ENCODE measurements around the gene SULT2B1.
"Not testable (repeated sequence)": the region's sequence is repeated elsewhere in the genome, so short reads cannot be mapped to it uniquely, and the experiment has no call there.

The SULT2B1 gene

GRCh38 chr19:48556825-48557224 is 4.9 kb downstream of the SULT2B1 start:
- DNase-seq (ENCODE audit: low read depth in 1 of 2, low spot score in 1 of 2), result no peak

DNA sequence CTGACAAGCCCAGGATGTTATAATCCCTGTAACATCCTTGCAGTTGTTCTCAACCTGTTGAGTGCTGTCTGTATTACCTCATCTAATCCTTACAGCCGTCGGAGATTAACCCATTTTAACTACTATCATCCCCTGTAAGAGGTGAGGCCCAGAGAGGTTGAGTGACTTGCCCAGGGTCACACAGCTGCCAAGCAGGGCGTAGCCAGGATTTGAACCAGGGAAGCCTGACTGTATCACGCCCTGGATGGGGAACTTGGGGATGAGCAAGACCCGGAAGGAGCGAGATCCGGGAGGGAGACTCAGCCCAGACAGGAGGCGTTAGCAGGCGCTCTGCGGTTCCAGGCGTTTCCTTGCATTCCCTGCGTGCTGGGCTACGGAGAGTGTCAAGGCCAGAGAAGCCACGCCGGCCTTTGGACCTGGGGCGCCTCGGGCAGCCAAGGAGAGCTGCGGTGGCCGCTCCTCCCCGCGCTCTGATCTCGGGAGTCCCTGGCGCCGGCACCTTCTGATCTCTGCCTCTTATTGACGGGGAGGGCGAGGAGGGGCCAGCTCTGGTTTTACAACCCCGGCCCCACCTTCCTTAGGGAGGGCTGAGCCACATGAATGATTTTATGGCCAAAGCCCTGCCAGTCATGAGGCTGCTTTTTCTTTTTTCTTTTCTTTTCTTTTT is 6.2 kb downstream of the SULT2B1 start:
- DNase-seq (ENCODE audit: low read depth in 1 of 2, low spot score in 1 of 2), result no peak

DNA sequence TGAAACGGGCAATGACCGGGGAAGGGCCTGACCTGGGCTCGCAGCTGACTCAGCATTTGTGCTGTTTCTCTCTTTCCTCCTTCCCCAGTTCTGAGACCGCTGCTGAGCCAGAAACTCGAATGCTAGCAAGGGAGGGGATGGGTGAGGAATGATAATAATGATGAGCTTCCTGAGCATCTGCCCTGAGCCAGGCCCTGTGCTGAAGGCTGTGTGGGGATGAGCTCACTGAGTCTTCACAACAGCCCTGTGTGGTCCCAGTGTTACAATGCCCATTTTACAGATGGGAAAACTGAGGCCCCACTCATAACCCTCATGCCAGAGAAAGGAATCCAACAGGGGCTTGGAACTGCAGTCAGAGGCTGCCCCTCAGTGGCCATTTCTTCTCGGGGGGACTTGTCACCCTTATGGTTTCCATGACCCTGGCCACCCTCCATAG is 8.1 kb downstream of the SULT2B1 start:
- no peak for DNase-seq (ENCODE audit: low read depth in 1 of 2, low spot score in 1 of 2)

- DNase-seq (ENCODE audit: low read depth in 1 of 2, low spot score in 1 of 2), result no peak
Measured at GRCh38 chr19:48561412-48561811, 9.4 kb downstream of the SULT2B1 start.

GRCh38 chr19:48565090-48565489 is 13.1 kb downstream of the SULT2B1 start:
- no peak for DNase-seq (ENCODE audit: low read depth in 1 of 2, low spot score in 1 of 2)

DNA sequence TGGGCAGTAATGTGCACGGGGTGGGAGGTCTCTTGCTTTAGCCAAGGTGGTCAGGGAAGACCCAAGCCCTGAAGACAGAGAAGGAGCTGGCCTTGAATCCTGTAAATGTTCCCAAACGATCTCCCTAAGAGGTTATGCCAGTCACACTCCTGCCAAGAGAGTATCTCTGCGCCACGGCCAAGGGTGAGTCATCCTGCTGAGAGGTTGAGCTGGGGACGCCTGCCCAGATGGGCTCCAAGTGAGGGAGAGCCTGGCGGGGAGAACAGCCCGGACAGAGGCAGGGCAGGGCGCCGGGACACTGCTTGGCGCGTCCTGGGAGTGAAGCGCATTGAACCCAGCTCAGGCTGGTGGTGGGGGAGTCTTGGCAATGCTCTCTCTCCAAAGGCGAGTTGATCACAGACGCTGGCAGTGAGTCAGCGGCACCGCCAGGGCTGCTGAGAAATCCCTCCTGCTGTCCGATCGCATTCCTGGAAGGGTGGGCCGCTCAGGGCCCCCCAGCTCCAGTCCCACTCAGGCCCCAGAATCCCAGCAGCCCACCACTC is 16.4 kb downstream of the SULT2B1 start:
- no peak for DNase-seq (ENCODE audit: low read depth in 1 of 2, low spot score in 1 of 2)

DNA sequence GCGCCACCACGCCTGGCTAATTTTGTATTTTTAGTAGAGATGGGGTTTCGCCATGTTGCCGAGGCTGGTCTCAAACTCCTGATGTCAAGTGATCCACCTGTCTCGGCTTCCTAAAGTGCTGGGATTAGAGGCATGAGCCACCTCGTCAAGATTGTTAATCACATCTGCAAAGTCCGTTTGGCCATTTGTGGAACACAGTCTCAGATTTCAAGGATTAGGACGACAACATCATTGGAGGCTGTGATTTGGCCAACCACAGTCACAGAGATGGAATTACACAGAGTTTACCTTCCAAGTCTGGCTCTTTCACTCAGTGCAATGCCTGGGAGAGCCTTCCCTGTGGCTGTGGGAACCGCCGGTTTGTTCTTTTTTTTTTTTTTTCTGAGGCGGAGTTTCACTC is 17.8 kb downstream of the SULT2B1 start:
- DNase-seq (ENCODE audit: low read depth in 1 of 2, low spot score in 1 of 2), result no peak

DNA sequence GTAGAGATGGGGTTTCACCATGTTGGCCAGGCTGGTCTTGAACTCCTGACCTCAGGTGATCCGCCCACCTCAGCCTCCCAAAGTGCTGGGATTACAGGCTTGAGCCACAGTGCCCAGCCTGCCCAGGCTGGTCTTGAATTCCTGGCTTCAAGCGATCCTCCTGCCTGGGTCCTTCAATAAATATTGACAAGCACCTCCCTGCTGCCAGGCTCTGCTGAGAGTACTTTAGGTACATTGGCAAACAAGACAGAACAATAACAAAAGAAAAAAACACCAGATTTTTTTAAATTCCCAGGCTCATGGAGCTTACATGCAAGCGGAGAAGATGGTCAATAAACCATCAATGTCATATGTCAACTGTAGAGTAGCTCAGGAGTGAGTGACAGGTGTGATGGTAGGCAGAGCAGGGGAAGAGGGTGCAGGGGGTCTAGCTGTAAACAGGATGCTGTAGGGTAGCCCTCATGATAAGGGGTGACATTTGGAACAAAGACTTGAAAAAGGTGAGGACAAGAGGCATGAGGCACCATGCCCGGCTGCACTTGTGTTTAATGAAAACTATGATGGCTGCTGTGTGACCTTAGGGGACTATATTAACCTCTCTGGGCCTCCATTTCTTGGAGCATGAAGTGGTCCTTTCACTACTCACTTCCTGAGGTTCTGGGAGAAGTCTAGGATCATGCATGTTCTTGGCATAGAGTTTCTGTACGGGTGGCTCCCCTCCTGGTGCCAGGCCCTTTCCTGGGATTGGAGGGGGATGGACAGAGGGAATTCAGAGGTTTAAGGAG is 19.6 kb downstream of the SULT2B1 start:
- DNase-seq (ENCODE audit: low read depth in 1 of 2, low spot score in 1 of 2), result no peak

- DNase-seq (ENCODE audit: low read depth in 1 of 2, low spot score in 1 of 2), result no peak
Measured at GRCh38 chr19:48573163-48573505, 21.2 kb downstream of the SULT2B1 start.

GRCh38 chr19:48575931-48576622 is 24.1 kb downstream of the SULT2B1 start:
- no peak for DNase-seq (ENCODE audit: low read depth in 1 of 2, low spot score in 1 of 2)

DNA sequence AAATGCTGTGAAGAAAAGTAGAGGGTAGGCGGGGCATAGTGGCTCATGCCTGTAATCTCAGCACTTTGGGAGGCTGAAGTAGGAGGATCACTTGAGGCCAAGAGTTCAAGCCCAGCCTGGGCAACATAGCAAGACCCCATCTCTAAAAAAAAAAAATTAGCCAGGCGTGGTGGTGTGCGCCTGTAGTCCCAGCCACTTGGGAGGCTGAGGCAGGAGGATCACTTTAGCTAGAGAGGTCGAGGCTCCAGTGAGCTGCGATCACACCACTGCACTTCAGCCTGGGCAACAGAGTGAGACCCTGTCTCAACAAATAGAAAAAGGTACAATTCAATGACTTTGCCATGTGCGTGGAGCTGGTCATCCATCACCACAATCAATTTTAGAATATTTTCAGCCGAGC is 25.9 kb downstream of the SULT2B1 start:
- DNase-seq (ENCODE audit: low read depth in 1 of 2, low spot score in 1 of 2), result not testable (repeated sequence)

DNA sequence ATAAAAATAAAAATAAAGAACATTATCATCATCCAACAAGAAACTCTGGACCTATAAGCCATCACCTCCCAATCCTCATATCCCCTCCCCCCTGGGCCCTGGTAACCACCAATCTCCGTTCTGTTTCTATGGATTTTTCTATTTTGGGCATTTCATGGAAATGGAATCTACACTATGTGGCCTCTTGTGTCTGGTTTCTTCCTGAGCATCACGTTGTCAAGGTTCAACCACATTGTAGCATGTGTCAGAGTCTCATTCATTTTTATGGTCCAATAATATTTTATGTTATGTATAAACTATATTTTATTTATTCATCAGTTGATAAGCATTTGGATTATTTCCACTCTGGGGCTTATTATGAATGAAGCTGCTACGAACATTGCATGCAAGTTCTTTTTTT is 26.9 kb downstream of the SULT2B1 start:
- no peak for DNase-seq (ENCODE audit: low read depth in 1 of 2, low spot score in 1 of 2)

- DNase-seq (ENCODE audit: low read depth in 1 of 2, low spot score in 1 of 2), result no peak
Measured at GRCh38 chr19:48582168-48582567, 30.2 kb downstream of the SULT2B1 start.

- no peak for DNase-seq (ENCODE audit: low read depth in 1 of 2, low spot score in 1 of 2)
Measured at GRCh38 chr19:48587387-48587786, 35.4 kb downstream of the SULT2B1 start.

DNA sequence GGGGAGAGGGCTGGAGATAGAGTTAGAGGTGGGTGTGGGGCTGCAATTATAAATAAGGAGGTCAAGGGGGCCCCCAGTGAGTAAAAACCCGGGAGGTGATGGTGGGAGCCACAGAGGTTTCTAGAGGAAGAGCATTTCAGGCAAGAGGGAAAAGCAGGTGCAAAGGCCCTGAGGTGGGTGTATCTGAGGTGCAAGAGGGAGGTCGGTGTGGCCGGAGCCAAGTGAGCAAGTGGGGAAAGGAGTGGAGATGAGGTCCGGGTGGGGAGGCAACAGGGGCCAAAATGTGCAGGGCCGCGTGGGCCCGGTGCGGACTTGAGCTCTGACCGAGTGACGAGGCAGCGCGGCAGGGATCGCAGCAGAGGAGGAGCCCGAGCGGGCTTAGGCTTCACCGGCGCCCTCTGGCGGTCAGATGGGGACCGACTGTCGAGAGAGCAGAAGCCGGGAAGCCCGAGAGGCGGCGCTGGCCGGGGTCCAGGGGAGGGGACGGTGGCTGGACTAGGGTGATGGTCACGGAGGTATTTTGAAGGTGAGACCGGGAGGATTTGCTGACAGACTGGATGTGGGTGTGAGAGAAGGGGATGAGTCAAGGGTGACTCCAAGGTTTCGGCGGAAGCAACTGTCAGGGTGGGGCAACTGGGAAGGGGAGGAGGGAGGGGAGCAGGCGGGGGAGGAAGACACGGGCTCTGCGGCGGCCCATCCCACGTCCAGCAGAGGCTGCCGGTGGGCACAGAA is 36.9 kb downstream of the SULT2B1 start:
- peak; percentile 73 to 88 for DNase-seq (ENCODE audit: low read depth in 1 of 2, low spot score in 1 of 2)

- no peak for DNase-seq (ENCODE audit: low read depth in 1 of 2, low spot score in 1 of 2)
Measured at GRCh38 chr19:48591021-48591420, 39.0 kb downstream of the SULT2B1 start.

DNA sequence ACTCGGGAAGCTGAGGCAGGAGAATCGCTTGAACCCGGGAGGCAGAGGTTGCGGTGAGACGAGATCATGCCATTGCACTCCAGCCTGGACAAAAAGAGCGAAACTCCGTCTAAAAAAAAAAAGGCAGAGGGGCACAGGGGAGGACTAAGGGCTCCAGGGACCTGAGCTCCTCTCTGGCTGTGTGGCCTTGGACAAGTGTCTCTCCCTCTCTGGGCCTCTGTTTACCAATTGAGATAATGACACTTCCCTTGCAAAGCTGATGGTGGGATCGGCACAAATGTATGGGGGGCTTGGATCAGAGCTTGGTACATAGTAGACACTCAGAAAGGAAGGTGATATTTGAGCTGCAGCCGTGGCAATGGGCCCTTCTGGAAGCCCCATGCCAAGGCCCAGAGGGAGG is 43.2 kb downstream of the SULT2B1 start:
- DNase-seq (ENCODE audit: low read depth in 1 of 2, low spot score in 1 of 2), result no peak

GRCh38 chr19:48595833-48596232 is 43.9 kb downstream of the SULT2B1 start:
- no peak for DNase-seq (ENCODE audit: low read depth in 1 of 2, low spot score in 1 of 2)

DNA sequence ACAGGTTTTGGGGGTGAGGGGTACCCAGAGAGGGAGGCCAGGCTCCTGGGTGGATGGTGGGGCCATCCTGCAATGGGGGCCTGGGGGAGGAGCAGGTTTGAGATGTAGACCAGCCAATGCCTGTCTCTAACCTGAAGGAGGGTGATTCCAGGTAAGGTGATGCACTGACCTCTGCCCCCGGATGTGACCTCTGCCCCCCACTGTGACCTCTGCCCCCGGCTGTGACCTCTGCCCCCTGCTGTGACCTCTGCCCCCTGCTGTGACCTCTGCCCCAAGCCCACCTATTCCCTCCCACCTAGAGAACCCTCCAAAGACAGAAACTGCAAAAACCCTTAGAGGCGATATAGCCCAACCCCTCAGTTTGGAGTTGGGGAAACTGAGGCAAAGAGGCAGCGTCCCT is 44.3 kb downstream of the SULT2B1 start:
- DNase-seq (ENCODE audit: low read depth in 1 of 2, low spot score in 1 of 2), result no peak

DNA sequence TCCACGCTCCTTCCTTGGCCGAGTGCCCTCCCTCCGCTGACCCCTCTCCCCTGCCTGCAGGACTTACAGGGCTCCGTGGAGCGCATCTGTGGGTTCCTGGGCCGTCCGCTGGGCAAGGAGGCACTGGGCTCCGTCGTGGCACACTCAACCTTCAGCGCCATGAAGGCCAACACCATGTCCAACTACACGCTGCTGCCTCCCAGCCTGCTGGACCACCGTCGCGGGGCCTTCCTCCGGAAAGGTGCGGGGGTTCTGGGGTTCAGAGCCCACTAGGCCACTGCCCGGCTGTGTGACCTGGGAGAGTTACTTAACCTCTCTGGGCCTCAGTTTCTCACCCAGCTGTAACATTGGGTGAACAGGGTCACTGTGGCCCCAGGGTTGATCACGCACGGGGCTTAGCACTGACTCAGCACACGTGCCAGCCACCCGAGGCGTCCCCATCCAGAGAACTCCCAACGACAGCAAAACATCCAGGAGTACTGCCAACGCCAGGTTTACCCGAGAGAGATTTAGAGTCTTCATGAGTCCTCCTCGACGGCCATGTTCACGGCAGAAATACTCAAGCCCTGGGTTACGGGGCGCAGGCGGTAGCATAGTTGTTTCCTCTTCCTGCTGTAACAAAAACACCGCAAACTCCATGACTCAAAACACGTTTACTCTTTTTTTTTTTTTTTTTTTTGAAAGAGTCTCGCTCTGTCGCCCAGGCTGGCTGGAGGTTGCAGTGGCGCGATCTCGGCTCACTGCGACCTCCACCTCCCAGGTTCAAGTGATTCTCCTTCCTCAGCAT is 44.9 kb downstream of the SULT2B1 start:
- no peak for DNase-seq (ENCODE audit: low read depth in 1 of 2, low spot score in 1 of 2)

Data from activated T-helper 1 cell treated with anti-CD3 and anti-CD28 coated beads, Interleukin-2, amount 50 U/mL, for 16 hours (primary cell).